Gastrocnemius medialis (tissue), 4 donors: ENCODE results near the gene SIMC1.

Source experiments
- CTCF ChIP-seq, 5 experiments: fragments of 450-650 bp in 3 of 5; fragments of 200-600 bp in 2 of 5; sonication (generic) in 2 of 5; IDR thresholded peaks in 4 of 5; conservative IDR thresholded peaks in 1 of 5; 1 replicate in 4 of 5; 2 replicates in 1 of 5; pipeline ENCODE4 v1.5.1; 2016 to 2019; ENCODE audit warnings: antibody characterized with exemption in 5 of 5, mild to moderate bottlenecking in 3 of 5, moderate library complexity in 3 of 5
- POLR2A ChIP-seq, 2 donors: fragments of 450-650 bp; IDR thresholded peaks; one replicate each; pipeline ENCODE4 v1.6.1; 2017; ENCODE audit warnings: antibody characterized with exemption in 2 of 2, mild to moderate bottlenecking in 2 of 2, moderate library complexity in 2 of 2

- no peak for TF ChIP-seq CTCF (IDR thresholded peaks at IDR 0.05 in 4 of 5, conservative IDR thresholded peaks at IDR 0.05 in 1 of 5)
- no peak for TF ChIP-seq POLR2A (IDR thresholded peaks at IDR 0.05)
Measured at GRCh38 chr5:176391479-176391878, 153.3 kb downstream of the SIMC1 start.
